Stimulated activated naive CD4-positive, alpha-beta T cell (primary cell): ENCODE results near the gene PLAC1.

Experiments
- DNase-seq, 6 experiments: peaks; one replicate each; lab custom pipeline; 2025; lab: John Stamatoyannopoulos, UW

Gene PLAC1

GRCh38 chrX:134631426-134632346 lies 26.6 kb downstream of the PLAC1 start:
- DNase-seq: no peak

- DNase-seq: no peak
Observed at GRCh38 chrX:134628663-134629062, 29.6 kb downstream of the PLAC1 start.

- no peak for DNase-seq
Observed at GRCh38 chrX:134626434-134626833, 31.8 kb downstream of the PLAC1 start.

GRCh38 chrX:134625315-134625718 lies 33.0 kb downstream of the PLAC1 start:
- no peak for DNase-seq

GRCh38 chrX:134624046-134624430 lies 34.2 kb downstream of the PLAC1 start:
- DNase-seq: no peak

GRCh38 chrX:134623293-134624045 lies 34.8 kb downstream of the PLAC1 start:
- DNase-seq: no peak

- no peak for DNase-seq
Observed at GRCh38 chrX:134622813-134623185, 35.5 kb downstream of the PLAC1 start.

- no peak for DNase-seq
Observed at GRCh38 chrX:134622056-134622812, 36.0 kb downstream of the PLAC1 start.

- DNase-seq: no peak
Observed at GRCh38 chrX:134619838-134620237, 38.4 kb downstream of the PLAC1 start.

- no peak for DNase-seq
Observed at GRCh38 chrX:134613396-134613795, 44.9 kb downstream of the PLAC1 start.

GRCh38 chrX:134608153-134608552 lies 50.1 kb downstream of the PLAC1 start:
- DNase-seq: no peak

- no peak for DNase-seq
Observed at GRCh38 chrX:134607523-134607922, 50.7 kb downstream of the PLAC1 start.

GRCh38 chrX:134604701-134605311 lies 53.5 kb downstream of the PLAC1 start:
- DNase-seq: no peak

- DNase-seq: no peak
Observed at GRCh38 chrX:134603806-134604700, 54.2 kb downstream of the PLAC1 start.

- no peak for DNase-seq
Observed at GRCh38 chrX:134602410-134602809, 55.9 kb downstream of the PLAC1 start.

- DNase-seq: no peak
Observed at GRCh38 chrX:134601240-134601765, 57.0 kb downstream of the PLAC1 start.

GRCh38 chrX:134600714-134601113 lies 57.6 kb downstream of the PLAC1 start:
- no peak for DNase-seq

- no peak for DNase-seq
Observed at GRCh38 chrX:134599184-134599914, 58.9 kb downstream of the PLAC1 start.

GRCh38 chrX:134592303-134592702 lies 66.0 kb downstream of the PLAC1 start:
- no peak for DNase-seq

GRCh38 chrX:134591502-134591901 lies 66.8 kb downstream of the PLAC1 start:
- no peak for DNase-seq
